ENCODE results near the gene GTPBP2. TPM values are rescaled to one million over a fixed set of nuclear protein-coding genes. Genes with fewer than 3 reads are reported as not detected.

The GTPBP2 gene
- total RNA-seq, 1 experiment from 2014 or later: 76.4 TPM

GRCh38 chr6:43636308-43636659 lies 7.2 kb upstream of the GTPBP2 start:
- peak overlapping the region; percentile 41; the same call in 1 of the 2 replicates for H3K27ac Mint-ChIP-seq
- no peaks in the 10 kb centered on the region for H3K27me3 Mint-ChIP-seq (ENCODE audit: low read depth)
- no peaks in the 10 kb centered on the region for H3K9me3 Mint-ChIP-seq
- ChIA-PET POLR2A (interaction anchor here (1.9 kb wide), 1 partner anchor 9 kb away, joined by 9 read pairs; the partner anchor contains the start of gene RSPH9), CTCF (interaction anchor here (1.0 to 1.9 kb wide), 2 partner anchors 9 to 28 kb away, joined by 3 to 11 read pairs; partner anchors contain the start of gene RSPH9)
- peak overlapping the region; percentile 99 for H3K4me3 Mint-ChIP-seq
- no peak for DNase-seq (ENCODE audit: low spot score)
- H3K4me1 Mint-ChIP-seq: peaks cover 16% of the 10 kb centered on the region
- peaks cover 27% of the 10 kb centered on the region for H3K36me3 Mint-ChIP-seq
- no peak for TF ChIP-seq AR (CRISPR knock-in tag; IDR thresholded peaks at IDR 0.05)
- no peak for ATAC-seq

- ATAC-seq (peak; percentile 86), DNase-seq (ENCODE audit: low spot score) (peak; percentile 75)
- Mint-ChIP-seq H3K27ac (peak within 1 kb of the TSS; percentile 89), H3K27me3 (ENCODE audit: low read depth) (no peaks in the 10 kb centered on the region), H3K9me3 (no peaks in the 10 kb centered on the region), H3K36me3 (peaks cover 22% of the 10 kb centered on the region), H3K4me1 (peaks cover 19% of the 10 kb centered on the region), H3K4me3 (peak within 1 kb of the TSS; percentile 99)
- CTCF ChIA-PET: interaction anchor here (0.6 to 1.9 kb wide), 3 partner anchors 10 to 28 kb away, joined by 3 to 11 read pairs (median 5); partner anchors contain the start of gene RSPH9
- POLR2A ChIA-PET: interaction anchor here (0.6 to 1.9 kb wide), 2 partner anchors 9 to 134 kb away, joined by 3 to 9 read pairs; partner anchors contain the start of genes RSPH9 and VEGFA
- TF ChIP-seq ZNF317 (CRISPR knock-in tag; IDR thresholded peaks at IDR 0.05; ENCODE audit: borderline replicate concordance, low read depth) (no peak), E2F4 (CRISPR knock-in tag; IDR thresholded peaks at IDR 0.05; ENCODE audit: borderline replicate concordance, low read depth) (no peak), CDX4 (CRISPR knock-in tag; IDR thresholded peaks at IDR 0.05; ENCODE audit: borderline replicate concordance) (no peak), ATF6 (CRISPR knock-in tag; IDR thresholded peaks at IDR 0.05) (no peak), TEAD4 (CRISPR knock-in tag; IDR thresholded peaks at IDR 0.05) (no peak), IRF1 (CRISPR knock-in tag; IDR thresholded peaks at IDR 0.05) (no peak), E2F5 (CRISPR knock-in tag; IDR thresholded peaks at IDR 0.05) (peak; percentile 57; the same call in 1 of the 2 replicates), RORB (CRISPR knock-in tag; IDR thresholded peaks at IDR 0.05) (no peak), ZNF263 (CRISPR knock-in tag; IDR thresholded peaks at IDR 0.05; ENCODE audit: low read depth) (no peak), AFF4 (CRISPR knock-in tag; IDR thresholded peaks at IDR 0.05; ENCODE audit: borderline replicate concordance) (no peak), ZBTB21 (CRISPR knock-in tag; IDR thresholded peaks at IDR 0.05; ENCODE audit: borderline replicate concordance) (no peak), ZNF512 (CRISPR knock-in tag; IDR thresholded peaks at IDR 0.05; ENCODE audit: borderline replicate concordance) (no peak), JUN (CRISPR knock-in tag; IDR thresholded peaks at IDR 0.05) (no peak), USF2 (CRISPR knock-in tag; IDR thresholded peaks at IDR 0.05) (no peak), FOXJ3 (CRISPR knock-in tag; IDR thresholded peaks at IDR 0.05; ENCODE audit: borderline replicate concordance) (no peak)
Measured at GRCh38 chr6:43635387-43636307, 6.6 kb upstream of the GTPBP2 start, which contains the start of gene MAD2L1BP. Gene MAD2L1BP (plus strand): TSS chr6:43635840. CDS start chr6:43635876, 36 bp downstream.
